Breast epithelium (tissue), 3 donors: ENCODE measurements around the gene FAM110A.

Experiments used
- CTCF ChIP-seq, 3 donors: fragments of 450-650 bp; IDR thresholded peaks; one replicate each; pipeline ENCODE4 v1.5.1; 2016 to 2017; ENCODE audit warnings: antibody characterized with exemption in 3 of 3, mild to moderate bottlenecking in 3 of 3, moderate library complexity in 3 of 3
- POLR2AphosphoS5 ChIP-seq, 3 donors: sonication (generic); formaldehyde crosslinking; IDR thresholded peaks; one replicate each; pipeline ENCODE4 v1.6.1; 2017; ENCODE audit warnings: antibody characterized with exemption in 3 of 3

- no peak for TF ChIP-seq POLR2AphosphoS5 (IDR thresholded peaks at IDR 0.05)
- TF ChIP-seq CTCF (IDR thresholded peaks at IDR 0.05), result no peak
Measured at GRCh38 chr20:844473-845225, 11.1 kb downstream of the FAM110A start.
